HepG2 (cell line): ENCODE measurements around the gene CDKL2. TPM values are rescaled to one million over a fixed set of nuclear protein-coding genes. Genes with fewer than 3 reads are reported as not detected.

Experiments
- ATF1 ChIP-seq: IDR thresholded peaks from 2 replicates; pipeline ENCODE4 v1.6.1; 2016; ENCODE audit warnings: mild to moderate bottlenecking, control low read depth
- CBFB ChIP-seq: sonication (generic); formaldehyde crosslinking; IDR thresholded peaks from 2 replicates; pipeline ENCODE4 v1.4.0; 2020; ENCODE audit warnings: missing genetic modification reagents
- ETS1 ChIP-seq: sonication (generic); formaldehyde crosslinking; IDR thresholded peaks from 2 replicates; pipeline ENCODE4 v1.4.0; 2020; ENCODE audit warnings: missing genetic modification reagents
- IRF1 ChIP-seq: sonication (generic); formaldehyde crosslinking; IDR thresholded peaks from 2 replicates; pipeline ENCODE4 v1.4.0; 2020; ENCODE audit warnings: low read depth, mild to moderate bottlenecking, missing genetic modification reagents
- NFYB ChIP-seq: sonication (generic); formaldehyde crosslinking; IDR thresholded peaks from 2 replicates; pipeline ENCODE4 v1.4.0; 2020; ENCODE audit warnings: missing genetic modification reagents
- NFYC ChIP-seq: IDR thresholded peaks from 2 replicates; pipeline ENCODE4 v1.6.1; 2016; ENCODE audit warnings: missing genetic modification reagents, missing compliant biosample characterization
- POGZ ChIP-seq: sonication (generic); formaldehyde crosslinking; IDR thresholded peaks from 2 replicates; pipeline ENCODE4 v1.4.0; 2020; ENCODE audit warnings: mild to moderate bottlenecking, missing genetic modification reagents
- SRSF1 ChIP-seq: fragments of 200-400 bp; formaldehyde crosslinking; optimal IDR thresholded peaks from 2 replicates; pipeline ENCODE3; 2017; ENCODE audit warnings: mild to moderate bottlenecking, low read depth, low read length, moderate library complexity
- ZBED4 ChIP-seq: sonication (generic); formaldehyde crosslinking; IDR thresholded peaks from 2 replicates; pipeline ENCODE4 v1.4.0; 2020; ENCODE audit warnings: missing genetic modification reagents, borderline replicate concordance
- ZNF18 ChIP-seq: sonication (generic); formaldehyde crosslinking; IDR thresholded peaks from 2 replicates; pipeline ENCODE4 v1.8.0; 2022; ENCODE audit warnings: mild to moderate bottlenecking, missing genetic modification reagents; ENCODE audit not compliant: insufficient replicate concordance
- ZNF280D ChIP-seq: sonication (generic); formaldehyde crosslinking; IDR thresholded peaks from 2 replicates; pipeline ENCODE4 v1.5.1; 2020; ENCODE audit warnings: mild to moderate bottlenecking, missing genetic modification reagents
- ZNF710 ChIP-seq: sonication (generic); formaldehyde crosslinking; IDR thresholded peaks from 2 replicates; pipeline ENCODE4 v1.5.0; 2020; ENCODE audit warnings: mild to moderate bottlenecking, missing genetic modification reagents, borderline replicate concordance
- ZNF776 ChIP-seq: sonication (generic); formaldehyde crosslinking; IDR thresholded peaks from 2 replicates; pipeline ENCODE4 v1.4.0; 2020; ENCODE audit warnings: mild to moderate bottlenecking, missing genetic modification reagents
- polyA plus RNA-seq, 8 experiments: library from polyadenylated mRNA; depleted of rRNA in 3 of 8; stranded (reverse) in 7 of 8; unstranded in 1 of 8; fragments of >200 nt; fragmentation: Illumina TruSeq in 4 of 8; extraction: Trizol in 4 of 8; gene quantifications; 2 replicates each; pipeline versions ENCODE4 v1.2.1 to v1.2.3, GENCODE V29; 2011 to 2016; ENCODE audit warnings: low read depth in 4 of 8, missing spikeins in 1 of 8, mixed read lengths in 1 of 8; ENCODE audit not compliant: insufficient read depth in 1 of 8
- total RNA-seq, 5 experiments: library from RNA; depleted of rRNA; stranded (reverse); fragments of >200 nt; fragmentation: Illumina TruSeq; extraction: Trizol; gene quantifications; 2 replicates each; pipeline ENCODE4 v1.2.3, GENCODE V29; 2016; ENCODE audit warnings: low read depth in 1 of 5

CDKL2 gene
- total and polyA plus RNA-seq, 2 of the 13 experiments (the other 11 are each of a cell fraction or from before 2014, with no cell fraction given): not detected

- TF ChIP-seq ZNF280D (0 out of 2 replicates have a peak, but pooled peaks have one; percentile 44), ZBED4 (CRISPR knock-in tag) (peak; percentile 78; the same call in 1 of the 2 replicates), POGZ (peak; percentile 94), ETS1 (no peak; the same call in 1 of the 2 replicates), ZNF710 (CRISPR knock-in tag) (0 out of 2 replicates have a peak, but pooled peaks have one; percentile 75), IRF1 (no peak), NFYC (CRISPR knock-in tag) (peak; percentile 84), ZNF18 (CRISPR knock-in tag) (peak; percentile 85), SRSF1 (no peak), NFYB (CRISPR knock-in tag) (peak; percentile 78), ATF1 (CRISPR knock-in tag) (peak; percentile 91), ZNF776 (CRISPR knock-in tag) (0 out of 2 replicates have a peak, but pooled peaks have one; percentile 43), CBFB (CRISPR knock-in tag) (no peak)
Observed at GRCh38 chr4:75673027-75673958, 43.0 kb upstream of the CDKL2 start, which contains the start of gene G3BP2 (continued).
